Measurements from ENCODE around the gene MEIOSIN. TPM values are rescaled to one million over a fixed set of nuclear protein-coding genes. Genes with fewer than 3 reads are reported as not detected.
A peak's percentile ranks its signal among the peaks of the same experiment; 100 is the strongest.

MEIOSIN gene
- total RNA-seq, 1 donor from 2014 or later = not detected

GRCh38 chr19:45777395-45777961 lies 44.2 kb downstream of the MEIOSIN start:
- no peak overlapping the region for H3K4me3 ChIP-seq (ENCODE audit: low read depth, low read length)
- no peak for TF ChIP-seq CTCF (conservative IDR thresholded peaks at IDR 0.05; ENCODE audit: low read depth, low read length)
- no peak for DNase-seq (ENCODE audit: low read depth)

- no peak overlapping the region for H3K4me3 ChIP-seq (ENCODE audit: low read depth, low read length)
- no peak for DNase-seq (ENCODE audit: low read depth)
- TF ChIP-seq CTCF (conservative IDR thresholded peaks at IDR 0.05; ENCODE audit: low read depth, low read length) = no peak
These were observed 44.9 kb downstream of the MEIOSIN start for GRCh38 chr19:45778010-45778661.

GRCh38 chr19:45779231-45780145 lies 46.2 kb downstream of the MEIOSIN start:
- no peak for DNase-seq (ENCODE audit: low read depth)
- peak overlapping the region; percentile 39 for H3K4me3 ChIP-seq (ENCODE audit: low read depth, low read length)
- peak; percentile 68 for TF ChIP-seq CTCF (conservative IDR thresholded peaks at IDR 0.05; ENCODE audit: low read depth, low read length)

DNA sequence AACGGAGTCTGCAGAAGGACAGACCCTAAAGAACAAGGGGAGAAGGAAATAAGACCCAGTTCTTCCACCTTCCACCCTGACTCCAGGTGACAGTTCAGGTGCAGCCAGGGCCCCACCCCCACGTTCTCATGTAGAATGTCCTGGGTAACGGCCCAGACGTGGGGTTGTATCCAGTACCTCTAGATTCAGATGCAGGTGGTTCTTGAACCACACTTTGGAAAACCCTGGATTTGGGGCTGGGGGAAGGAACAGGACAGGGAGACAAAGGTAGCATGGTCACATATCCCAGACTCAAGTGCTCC lies 46.9 kb downstream of the MEIOSIN start:
- DNase-seq (ENCODE audit: low read depth) = no peak
- TF ChIP-seq CTCF (conservative IDR thresholded peaks at IDR 0.05; ENCODE audit: low read depth, low read length) = no peak
- H3K4me3 ChIP-seq (ENCODE audit: low read depth, low read length) = no peak overlapping the region

DNA sequence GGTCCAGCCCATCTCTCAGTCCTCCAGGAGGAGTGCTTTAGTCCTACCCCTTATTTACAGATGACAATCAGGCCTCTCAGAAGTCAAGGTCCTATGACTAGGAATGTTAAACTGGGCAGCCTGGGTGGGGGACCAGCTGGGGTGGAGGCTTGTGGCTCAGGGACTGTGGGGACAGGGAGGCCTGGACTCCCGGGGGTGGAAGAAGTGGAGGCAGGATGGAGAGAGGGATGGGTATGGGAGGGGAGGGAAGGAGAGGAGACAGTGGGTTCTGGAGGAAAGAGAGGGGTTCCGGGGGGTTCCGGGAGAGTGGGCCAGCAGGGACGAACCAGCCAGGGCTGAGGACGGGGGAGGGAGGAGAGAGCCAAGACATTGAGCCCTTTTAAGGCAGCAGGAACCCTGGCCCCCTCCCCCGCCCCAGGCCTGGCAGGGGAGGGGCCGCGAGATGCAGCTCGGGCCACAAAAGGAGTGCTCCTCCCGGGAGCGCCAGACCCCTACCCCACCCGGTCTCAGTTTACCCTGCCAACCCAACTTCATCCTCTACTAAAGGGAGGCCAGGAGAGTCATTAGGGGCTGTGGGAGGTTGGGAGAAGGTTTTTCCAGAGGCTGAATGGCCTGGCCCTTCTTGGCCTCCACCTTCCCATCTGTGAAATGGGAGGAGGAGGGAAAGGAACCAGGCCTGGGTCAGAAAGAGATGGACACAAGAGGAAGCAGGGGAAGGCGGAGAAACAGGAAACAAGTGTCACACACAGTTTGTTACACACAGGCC lies 47.4 kb downstream of the MEIOSIN start:
- no peak overlapping the region for H3K4me3 ChIP-seq (ENCODE audit: low read depth, low read length)
- DNase-seq (ENCODE audit: low read depth) = no peak
- no peak for TF ChIP-seq CTCF (conservative IDR thresholded peaks at IDR 0.05; ENCODE audit: low read depth, low read length)

DNA sequence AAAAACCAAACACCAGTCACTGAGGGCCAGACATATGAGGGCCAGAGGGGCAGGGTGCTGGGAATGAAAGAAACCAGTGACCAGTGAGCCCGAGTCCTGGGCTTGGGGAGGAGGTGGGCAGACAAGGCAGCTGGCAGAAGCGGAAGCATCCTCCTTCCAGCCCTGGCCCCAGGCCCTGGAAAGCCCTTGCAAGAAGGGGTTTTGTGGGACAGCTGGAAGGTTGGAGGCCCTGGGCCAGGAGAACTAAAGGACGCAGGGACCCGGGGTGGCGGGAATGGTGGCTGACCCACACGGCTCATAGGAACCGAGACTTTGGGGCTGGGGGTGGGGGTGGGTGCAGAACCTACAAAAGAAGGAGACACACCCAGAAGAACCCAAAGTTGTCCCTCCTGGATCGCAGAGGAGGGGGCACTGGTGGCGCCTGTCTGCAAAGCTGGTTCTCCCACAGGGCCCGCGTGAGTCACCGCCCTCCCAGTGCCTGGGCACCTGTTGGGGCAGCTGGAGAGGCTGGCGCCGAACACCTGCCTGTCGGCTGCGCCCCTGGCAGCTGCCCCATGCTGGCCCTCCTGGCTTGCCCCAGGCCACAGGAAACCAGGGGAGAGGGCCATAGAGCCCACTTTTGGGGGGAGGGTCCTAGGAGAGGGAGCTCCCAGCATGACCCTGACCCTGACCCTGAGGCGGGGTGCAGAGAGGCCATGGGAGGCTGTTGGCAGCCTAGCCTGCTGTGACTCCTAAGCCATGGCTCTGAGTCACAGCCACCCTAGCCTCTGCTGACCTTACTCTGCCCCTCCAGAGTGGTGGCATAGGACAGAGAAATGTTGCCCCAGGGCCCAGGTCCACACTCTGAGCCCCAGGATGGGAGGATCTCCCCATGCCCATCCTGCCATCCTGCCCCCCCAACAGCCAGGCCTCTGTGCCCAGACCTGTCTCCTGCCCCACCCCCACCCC lies 48.2 kb downstream of the MEIOSIN start:
- H3K4me3 ChIP-seq (ENCODE audit: low read depth, low read length) = no peak overlapping the region
- no peak for DNase-seq (ENCODE audit: low read depth)
- TF ChIP-seq CTCF (conservative IDR thresholded peaks at IDR 0.05; ENCODE audit: low read depth, low read length) = no peak

Measured in epithelial cell of proximal tubule (primary cell).